IMR-90 (cell line): ENCODE data around the gene ARL8B. TPM values are rescaled to one million over a fixed set of nuclear protein-coding genes. Genes with fewer than 3 reads are reported as not detected.

ENCODE experiments used
- ATAC-seq: fragments of 200-7000 bp; cut with Tn5 transposase; 2 replicates; pipeline ENCODE4 v1.9.1; 2020; ENCODE audit warnings: low read depth, mild to moderate bottlenecking, moderate library complexity
- BruUV-seq: library from RNA; stranded (reverse); fragments of 400-500 nt; replicated peaks from 2 replicates; lab custom pipeline; 2021; lab: Mats Ljungman, UMichigan
- CTCF ChIA-PET: fragments of 300-600 bp; formaldehyde crosslinking; extraction: SDS; loops from one replicate; lab custom pipeline; 2021; ENCODE audit warnings: antibody characterized with exemption; lab: Yijun Ruan, JAX
- POLR2A ChIA-PET: fragments of 300-600 bp; sonication (Branson Sonifier 250); formaldehyde crosslinking; loops from one replicate; lab custom pipeline; 2022; ENCODE audit warnings: antibody characterized with exemption; ENCODE audit not compliant: unreplicated experiment; lab: Charles Lee
- DNase-seq: peaks from one replicate; pipeline ENCODE4 v3.0.0; 2013
- H2AFZ ChIP-seq: replicated peaks from 2 replicates; pipeline ENCODE3; 2013; ENCODE audit warnings: low read length, mild to moderate bottlenecking; ENCODE audit not compliant: poor library complexity
- H2AK5ac ChIP-seq: 2 replicates; pipeline ENCODE4 v1.6.1; 2013; ENCODE audit warnings: low read depth, low read length, inconsistent platforms
- H2AK9ac ChIP-seq: replicated peaks from 2 replicates; pipeline ENCODE3; 2013; ENCODE audit warnings: mild to moderate bottlenecking, low read depth, low read length, moderate library complexity; ENCODE audit not compliant: poor library complexity
- H2BK120ac ChIP-seq: 2 replicates; pipeline ENCODE4 v1.6.1; 2013; ENCODE audit warnings: low read depth, low read length, inconsistent platforms
- H2BK15ac ChIP-seq: 3 replicates; pipeline ENCODE4 v1.6.1; 2013; ENCODE audit warnings: low read depth, low read length, inconsistent platforms
- H2BK20ac ChIP-seq: 2 replicates; pipeline ENCODE4 v1.6.1; 2013; ENCODE audit warnings: low read depth, mild to moderate bottlenecking, inconsistent platforms, low read length, moderate library complexity
- H2BK5ac ChIP-seq: 2 replicates; pipeline ENCODE4 v1.6.1; 2013; ENCODE audit warnings: mild to moderate bottlenecking, low read depth, low read length, inconsistent platforms; ENCODE audit not compliant: poor library complexity, severe bottlenecking
- H3K14ac ChIP-seq: replicated peaks from 2 replicates; pipeline ENCODE4 v1.6.1; 2013; ENCODE audit warnings: low read depth, low read length, inconsistent platforms
- H3K18ac ChIP-seq: 2 replicates; pipeline ENCODE4 v1.6.1; 2013; ENCODE audit warnings: low read depth, low read length, control low read depth
- H3K23ac ChIP-seq: 2 replicates; pipeline ENCODE4 v1.6.1; 2013; ENCODE audit warnings: low read depth, low read length, inconsistent platforms
- H3K27ac ChIP-seq: 2 replicates; pipeline ENCODE4 v1.5.1; 2013; ENCODE audit warnings: mild to moderate bottlenecking, control low read depth, low read length; ENCODE audit not compliant: insufficient read depth
- H3K27me3 ChIP-seq: 2 replicates; pipeline ENCODE4 v1.6.1; 2013; ENCODE audit warnings: low read length; ENCODE audit not compliant: control insufficient read depth, insufficient read depth
- H3K36me3 ChIP-seq: 2 replicates; pipeline ENCODE4 v1.6.1; 2013; ENCODE audit warnings: low read length, mixed read lengths; ENCODE audit not compliant: control insufficient read depth, insufficient read depth
- H3K4ac ChIP-seq: 2 replicates; pipeline ENCODE4 v1.6.1; 2013; ENCODE audit warnings: low read depth, low read length, inconsistent platforms
- H3K4me1 ChIP-seq: 2 replicates; pipeline ENCODE4 v1.6.1; 2013; ENCODE audit warnings: low read length, mixed read lengths; ENCODE audit not compliant: control insufficient read depth, insufficient read depth
- H3K4me2 ChIP-seq: 2 replicates; pipeline ENCODE4 v1.6.1; 2013; ENCODE audit warnings: low read depth, mild to moderate bottlenecking, control low read depth, low read length, moderate library complexity
- H3K4me3 ChIP-seq: 2 replicates; pipeline ENCODE4 v1.5.1; 2013; ENCODE audit warnings: low read depth, mild to moderate bottlenecking, control low read depth, low read length, moderate library complexity; ENCODE audit not compliant: insufficient read depth
- H3K56ac ChIP-seq: 2 replicates; pipeline ENCODE4 v1.6.1; 2013; ENCODE audit warnings: low read length, inconsistent platforms; ENCODE audit not compliant: insufficient read depth; ENCODE audit errors: extremely low read depth
- H3K79me1 ChIP-seq, 2 experiments: 2 replicates each; pipeline ENCODE4 v1.6.1; 2013; ENCODE audit warnings: low read length in 2 of 2, inconsistent platforms in 1 of 2, low read depth in 1 of 2
- H3K9ac ChIP-seq: 2 replicates; pipeline ENCODE4 v1.6.1; 2013; ENCODE audit warnings: low read depth, low read length, control low read depth
- H3K9me1 ChIP-seq: 2 replicates; pipeline ENCODE4 v1.6.1; 2013; ENCODE audit warnings: low read length, inconsistent platforms; ENCODE audit not compliant: insufficient read depth
- H3K9me3 ChIP-seq: 2 replicates; pipeline ENCODE4 v1.6.1; 2013; ENCODE audit warnings: low read length; ENCODE audit not compliant: control insufficient read depth, insufficient read depth
- H4K20me1 ChIP-seq: 2 replicates; pipeline ENCODE4 v1.6.1; 2013; ENCODE audit warnings: low read length, inconsistent platforms; ENCODE audit not compliant: insufficient read depth
- H4K5ac ChIP-seq: 2 replicates; pipeline ENCODE4 v1.6.1; 2013; ENCODE audit warnings: mild to moderate bottlenecking, low read depth, low read length, control low read depth
- H4K8ac ChIP-seq, 2 experiments: 2 replicates each; pipeline ENCODE4 v1.6.1; 2013; ENCODE audit warnings: low read depth in 2 of 2, low read length in 2 of 2, control low read depth in 1 of 2, inconsistent platforms in 1 of 2
- H4K91ac ChIP-seq: 2 replicates; pipeline ENCODE4 v1.6.1; 2013; ENCODE audit warnings: low read depth, low read length, inconsistent platforms; ENCODE audit not compliant: insufficient read depth
- BHLHE40 ChIP-seq: fragments of 150-350 bp; IDR thresholded peaks from 2 replicates; pipeline ENCODE4 v1.6.1; 2016; ENCODE audit warnings: mild to moderate bottlenecking, low read depth, low read length
- CEBPB ChIP-seq: IDR thresholded peaks from 2 replicates; pipeline ENCODE4 v1.6.1; 2012; ENCODE audit warnings: low read depth, low read length, improper control_type of control experiment
- CHD1 ChIP-seq: IDR thresholded peaks from 2 replicates; pipeline ENCODE4 v1.6.1; 2012; ENCODE audit warnings: low read depth, low read length, improper control_type of control experiment
- FOS ChIP-seq: fragments of 150-350 bp; IDR thresholded peaks from 2 replicates; pipeline ENCODE4 v1.6.1; 2016; ENCODE audit warnings: low read depth, low read length
- MAFK ChIP-seq: IDR thresholded peaks from 2 replicates; pipeline ENCODE4 v1.6.1; 2012; ENCODE audit warnings: low read depth, low read length, improper control_type of control experiment
- MAZ ChIP-seq: IDR thresholded peaks from 2 replicates; pipeline ENCODE4 v1.6.1; 2012; ENCODE audit warnings: low read depth, mild to moderate bottlenecking, low read length, improper control_type of control experiment, moderate library complexity, borderline replicate concordance
- MXI1 ChIP-seq: IDR thresholded peaks from 2 replicates; pipeline ENCODE4 v1.6.1; 2012; ENCODE audit warnings: low read depth, mild to moderate bottlenecking, low read length, moderate library complexity, borderline replicate concordance
- NFE2L2 ChIP-seq: fragments of 150-350 bp; IDR thresholded peaks from 2 replicates; pipeline ENCODE4 v1.6.1; 2016; ENCODE audit warnings: low read depth, mild to moderate bottlenecking, low read length
- POLR2A ChIP-seq: IDR thresholded peaks from 2 replicates; pipeline ENCODE4 v1.6.1; 2012; ENCODE audit warnings: mild to moderate bottlenecking, low read depth, low read length
- RAD21 ChIP-seq: IDR thresholded peaks from 2 replicates; pipeline ENCODE4 v1.6.1; 2012; ENCODE audit warnings: low read length, improper control_type of control experiment
- RCOR1 ChIP-seq: IDR thresholded peaks from 2 replicates; pipeline ENCODE4 v1.6.1; 2012; ENCODE audit warnings: mild to moderate bottlenecking, low read length, improper control_type of control experiment; ENCODE audit not compliant: insufficient replicate concordance
- RFX5 ChIP-seq: IDR thresholded peaks from 2 replicates; pipeline ENCODE4 v1.8.0; 2012; ENCODE audit warnings: low read depth, mild to moderate bottlenecking, low read length, moderate library complexity
- SMC3 ChIP-seq: fragments of 150-350 bp; IDR thresholded peaks from 2 replicates; pipeline ENCODE4 v1.6.1; 2016; ENCODE audit warnings: low read depth, mild to moderate bottlenecking, antibody characterized with exemption, low read length, moderate library complexity
- USF2 ChIP-seq: fragments of 150-350 bp; IDR thresholded peaks from 2 replicates; pipeline ENCODE4 v1.6.1; 2017; ENCODE audit warnings: mild to moderate bottlenecking, antibody characterized with exemption, low read length, low read depth
- WGBS, 2 experiments: methylation state at CpG; one replicate each; pipeline versions ENCODE4 v1.1.5 to v1.1.7; 2013; ENCODE audit warnings: missing lambda C conversion rate in 2 of 2; ENCODE audit not compliant: insufficient read length in 1 of 2; ENCODE audit errors: extremely low coverage in 2 of 2; 5-methylcytosine and 5-hydroxymethylcytosine counted together
- dilution Hi-C: fragments of 300-500 bp; cut with HindIII; formaldehyde crosslinking; loops from one replicate; pipeline ENCODE4 v1.14.3; 2018; ENCODE audit warnings: low sequenced_read_pairs; ENCODE audit not compliant: unreplicated experiment
- in situ Hi-C: fragments of 300-500 bp; cut with MboI; formaldehyde crosslinking; loops from 3 replicates; pipeline ENCODE4 v1.14.3; 2019; ENCODE audit warnings: low sequenced_read_pairs, inconsistent platforms, mixed read lengths
- intact Hi-C: fragments of 100-400 bp; cut with micrococcal nuclease; formaldehyde crosslinking; loops from 2 replicates; pipeline ENCODE4 v1.10.0; 2022
- polyA plus RNA-seq, 3 experiments: library from polyadenylated mRNA; depleted of rRNA; stranded (reverse); fragments of >200 nt; gene quantifications; 2 replicates each; pipeline ENCODE4 v1.2.3, GENCODE V29; 2012; ENCODE audit warnings: low replicate concordance in 1 of 3
- total RNA-seq: library from RNA; depleted of rRNA; stranded (reverse); fragments of >200 nt; gene quantifications from 2 replicates; pipeline ENCODE4 v1.2.3, GENCODE V29; 2012
- TF ChIP-seq, protein P1 (sequence below): conservative IDR thresholded peaks from 2 replicates; pipeline ENCODE4 v1.5.1; 2012; ENCODE audit warnings: mild to moderate bottlenecking, low read depth, low read length, improper control_type of control experiment
- TF ChIP-seq, protein P2 (sequence below): fragments of 150-350 bp; IDR thresholded peaks from 2 replicates; pipeline ENCODE4 v1.6.1; 2016; ENCODE audit warnings: low read depth, mild to moderate bottlenecking, low read length, moderate library complexity, borderline replicate concordance

Gene ARL8B
- total and polyA plus RNA-seq, 2 of the 4 experiments (the other 2 are of a cell fraction): 32.3 to 47.0 TPM

- Histone ChIP-seq H3K23ac (no peak overlapping the region), H3K79me1 (peaks cover 11 to 19% of the 10 kb centered on the region in 2 experiments), H3K36me3 (peaks cover 4% of the 10 kb centered on the region; the same call in 1 of the 2 replicates), H3K9me3 (no peaks in the 10 kb centered on the region), H3K27me3 (no peaks in the 10 kb centered on the region), H3K4me2 (no peak overlapping the region), H2BK15ac (no peak overlapping the region), H3K56ac (no peak overlapping the region), H2AK9ac (no peak overlapping the region), H2AK5ac (no peak overlapping the region), H3K4ac (no peak overlapping the region), H4K91ac (no peak overlapping the region), H3K9me1 (peaks cover 5% of the 10 kb centered on the region; the same call in 1 of the 2 replicates), H3K9ac (no peak overlapping the region), H4K20me1 (peaks cover 10% of the 10 kb centered on the region; the same call in 1 of the 2 replicates), H2BK120ac (no peak overlapping the region), H3K4me3 (no peak overlapping the region), H2BK5ac (no peak overlapping the region), H4K8ac (no peak overlapping the region), H3K18ac (no peak overlapping the region), H3K27ac (no peak overlapping the region), H2AFZ (no peak overlapping the region), H4K5ac (no peak overlapping the region), H3K4me1 (no peaks in the 10 kb centered on the region; the same call in 1 of the 2 replicates), H2BK20ac (no peak overlapping the region), H3K14ac (no peak overlapping the region)
- ATAC-seq (no peak), DNase-seq (no peak)
- TF ChIP-seq BHLHE40 (no peak), RAD21 (no peak), SMC3 (no peak), RFX5 (no peak), FOS (no peak), MAFK (no peak), POLR2A (no peak), CEBPB (no peak), MAZ (no peak), CHD1 (no peak), USF2 (no peak), NFE2L2 (no peak), MXI1 (no peak), RCOR1 (no peak)
- TF ChIP-seq, protein P1, sequence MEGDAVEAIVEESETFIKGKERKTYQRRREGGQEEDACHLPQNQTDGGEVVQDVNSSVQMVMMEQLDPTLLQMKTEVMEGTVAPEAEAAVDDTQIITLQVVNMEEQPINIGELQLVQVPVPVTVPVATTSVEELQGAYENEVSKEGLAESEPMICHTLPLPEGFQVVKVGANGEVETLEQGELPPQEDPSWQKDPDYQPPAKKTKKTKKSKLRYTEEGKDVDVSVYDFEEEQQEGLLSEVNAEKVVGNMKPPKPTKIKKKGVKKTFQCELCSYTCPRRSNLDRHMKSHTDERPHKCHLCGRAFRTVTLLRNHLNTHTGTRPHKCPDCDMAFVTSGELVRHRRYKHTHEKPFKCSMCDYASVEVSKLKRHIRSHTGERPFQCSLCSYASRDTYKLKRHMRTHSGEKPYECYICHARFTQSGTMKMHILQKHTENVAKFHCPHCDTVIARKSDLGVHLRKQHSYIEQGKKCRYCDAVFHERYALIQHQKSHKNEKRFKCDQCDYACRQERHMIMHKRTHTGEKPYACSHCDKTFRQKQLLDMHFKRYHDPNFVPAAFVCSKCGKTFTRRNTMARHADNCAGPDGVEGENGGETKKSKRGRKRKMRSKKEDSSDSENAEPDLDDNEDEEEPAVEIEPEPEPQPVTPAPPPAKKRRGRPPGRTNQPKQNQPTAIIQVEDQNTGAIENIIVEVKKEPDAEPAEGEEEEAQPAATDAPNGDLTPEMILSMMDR: no peak
- TF ChIP-seq, protein P2, sequence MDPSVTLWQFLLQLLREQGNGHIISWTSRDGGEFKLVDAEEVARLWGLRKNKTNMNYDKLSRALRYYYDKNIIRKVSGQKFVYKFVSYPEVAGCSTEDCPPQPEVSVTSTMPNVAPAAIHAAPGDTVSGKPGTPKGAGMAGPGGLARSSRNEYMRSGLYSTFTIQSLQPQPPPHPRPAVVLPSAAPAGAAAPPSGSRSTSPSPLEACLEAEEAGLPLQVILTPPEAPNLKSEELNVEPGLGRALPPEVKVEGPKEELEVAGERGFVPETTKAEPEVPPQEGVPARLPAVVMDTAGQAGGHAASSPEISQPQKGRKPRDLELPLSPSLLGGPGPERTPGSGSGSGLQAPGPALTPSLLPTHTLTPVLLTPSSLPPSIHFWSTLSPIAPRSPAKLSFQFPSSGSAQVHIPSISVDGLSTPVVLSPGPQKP: no peak
- dilution Hi-C loops (no loop called here), in situ Hi-C loops (no loop called here), intact Hi-C loops (loop anchor here (5.0 kb wide), 3 partner anchors 48 to 528 kb away; no protein-coding TSS in a partner anchor)
- no TSS peak for BruUV-seq
- WGBS, 2 experiments: no CpG with 5 or more reads among the region's 5 CpGs
- ChIA-PET CTCF (interaction anchor here (1.0 kb wide), 1 partner anchor 474 kb away, joined by 3 read pairs; no protein-coding TSS in a partner anchor), POLR2A (no interaction called here)
These were observed 63.1 kb downstream of the ARL8B start for GRCh38 chr3:5185093-5185673.
